DMS 273 treated with DMSO at 0.1 percent for 48 hours (cell line): ENCODE measurements around the gene GSKIP.
"Not testable (repeated sequence)": the region's sequence is repeated elsewhere in the genome, so short reads cannot be mapped to it uniquely, and the experiment has no call there.

Experiments used
- DNase-seq: peaks from one replicate; lab custom pipeline; 2025; lab: John Stamatoyannopoulos, UW

GSKIP gene, protein sequence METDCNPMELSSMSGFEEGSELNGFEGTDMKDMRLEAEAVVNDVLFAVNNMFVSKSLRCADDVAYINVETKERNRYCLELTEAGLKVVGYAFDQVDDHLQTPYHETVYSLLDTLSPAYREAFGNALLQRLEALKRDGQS

DNA sequence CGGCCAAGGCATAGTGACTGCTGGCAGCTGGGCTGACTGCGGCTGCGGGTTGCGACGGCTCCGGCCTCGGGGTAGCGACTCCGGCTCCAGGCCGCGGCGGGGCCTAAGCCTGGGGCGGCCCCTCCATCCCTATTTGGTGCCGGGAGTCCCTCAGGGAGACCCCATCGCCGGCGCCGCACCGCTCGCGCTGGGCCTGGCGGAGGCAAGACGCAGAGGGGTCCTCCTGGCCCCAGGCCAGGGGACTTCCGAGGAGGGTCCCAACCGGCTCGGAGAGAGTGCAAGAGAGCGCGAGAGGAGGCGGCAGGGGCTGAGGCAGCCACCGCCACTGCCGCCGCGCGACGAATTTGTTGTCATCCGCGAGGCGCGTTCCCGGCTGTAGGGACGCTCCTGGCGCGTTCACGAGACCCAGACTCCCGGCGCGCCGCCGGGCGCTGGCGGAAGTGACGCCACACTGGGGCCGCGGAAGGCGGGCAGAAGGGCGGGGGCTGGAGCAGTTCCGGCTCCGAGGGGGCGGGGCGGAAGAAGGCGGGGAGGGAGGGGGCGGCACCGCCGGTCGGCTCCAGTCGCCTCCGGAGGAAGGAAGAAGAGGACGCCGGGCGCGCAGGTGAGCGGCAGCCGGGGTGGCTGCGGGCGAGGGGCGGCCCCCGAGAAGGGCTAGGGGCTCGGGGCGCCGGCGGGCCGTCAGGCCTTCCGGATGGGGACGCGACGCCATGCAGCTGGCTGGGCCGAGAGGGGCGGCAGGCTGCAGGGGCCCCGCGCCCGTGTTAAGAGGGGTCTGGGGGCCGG lies at the start of gene GSKIP, which contains the start of gene ATG2B:
GSKIP (plus strand) TSS at position 562 of the 786 bp plus-strand sequence. CDS start 18,722 bp downstream, outside the sequence.
ATG2B (minus strand) TSS at position 377 of the 786 bp plus-strand sequence; CDS start at position 12, 365 bp downstream.
- DNase-seq = peak; percentile 68

DNA sequence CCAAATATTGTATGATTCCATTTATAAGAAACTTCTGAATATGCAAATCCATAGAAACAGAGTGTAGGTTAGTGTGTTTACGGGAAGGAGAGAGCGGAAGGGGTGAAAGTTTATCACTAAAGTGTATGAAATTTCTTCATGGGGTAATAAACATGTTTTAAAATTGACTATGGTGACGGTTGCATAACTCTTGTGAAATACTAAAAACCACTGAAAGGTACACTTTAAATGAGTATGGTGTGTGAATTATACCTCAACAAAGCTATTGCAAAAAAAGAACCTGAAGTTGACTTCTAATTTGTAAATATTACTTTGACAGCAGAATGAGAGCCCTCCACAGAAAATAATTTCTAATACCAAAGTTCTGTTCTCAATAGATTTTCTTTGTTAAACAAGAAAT lies 47.2 kb upstream of the GSKIP start:
- DNase-seq = no peak

DNA sequence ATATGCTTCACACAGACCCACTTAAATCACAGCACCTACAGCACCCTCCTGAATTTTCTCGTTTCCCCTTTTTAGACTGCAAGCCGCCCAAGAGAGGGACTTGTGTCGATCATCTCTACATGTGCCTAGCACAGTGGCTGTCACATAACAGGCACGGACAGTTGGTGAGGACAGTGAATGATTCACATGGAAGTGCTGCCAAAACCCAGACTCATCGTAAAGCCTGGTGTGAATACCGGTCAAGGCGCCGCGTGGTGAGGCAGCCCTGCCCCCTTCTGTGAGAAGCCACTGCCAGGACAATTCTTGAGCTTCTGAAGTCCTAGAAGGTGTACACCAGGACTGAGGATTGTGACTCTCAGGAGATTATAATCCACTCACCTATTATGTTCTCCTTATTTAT lies 44.5 kb upstream of the GSKIP start:
- DNase-seq = no peak

DNA sequence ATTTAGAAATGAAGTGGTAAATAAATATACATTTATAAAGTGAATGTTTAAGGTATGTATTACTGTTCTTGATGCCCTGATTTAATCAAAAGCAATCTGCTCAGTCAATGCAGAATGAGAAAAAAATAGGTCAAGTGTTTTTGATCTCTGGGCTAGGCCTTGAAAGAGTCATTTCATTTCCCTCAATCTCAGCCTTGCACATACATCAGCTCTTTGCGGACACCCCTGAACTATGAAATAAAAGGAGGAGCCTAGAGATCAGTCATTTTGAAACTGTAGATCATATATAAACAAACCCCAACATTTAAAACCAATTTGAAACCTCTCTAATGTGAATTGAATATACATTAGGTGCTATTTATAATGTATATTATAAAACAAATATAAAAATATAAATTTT lies 42.7 kb upstream of the GSKIP start:
- no peak for DNase-seq

DNA sequence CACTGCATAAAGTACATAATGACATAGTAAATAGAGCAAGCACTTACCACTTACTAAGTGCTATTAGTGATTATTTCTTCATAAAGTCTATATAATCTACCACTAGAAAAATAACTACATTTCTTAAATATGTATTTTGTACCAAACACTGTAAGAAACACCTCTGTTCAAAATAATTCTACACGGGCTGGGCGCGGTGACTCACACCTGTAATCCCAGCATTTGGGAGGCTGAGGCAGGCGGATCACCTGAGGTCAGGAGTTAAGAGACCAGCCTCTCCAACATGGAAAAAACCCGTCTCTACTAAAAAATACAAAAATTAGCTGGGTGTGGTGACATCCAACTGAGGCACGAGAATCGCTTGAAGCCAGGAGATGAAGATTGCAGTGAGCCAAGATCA lies 39.1 kb upstream of the GSKIP start:
- DNase-seq = no peak

DNA sequence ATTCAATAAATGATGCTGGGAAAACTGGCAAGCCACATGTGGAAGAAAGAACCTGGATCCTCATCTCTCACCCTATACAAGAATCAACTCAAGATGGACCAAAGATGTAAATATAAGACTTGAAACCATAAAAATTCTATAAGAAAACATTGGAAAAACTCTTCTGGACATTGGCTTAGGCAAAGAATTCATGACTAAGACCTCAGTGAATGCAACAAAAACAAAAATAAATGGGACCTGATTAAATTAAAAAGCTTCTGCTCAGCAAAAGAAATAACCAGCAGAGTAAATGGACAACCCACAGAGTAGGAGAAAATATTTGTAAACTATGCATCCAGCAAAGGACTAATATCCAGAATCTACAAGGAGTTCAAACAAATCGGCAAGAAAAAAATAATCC lies 24.8 kb upstream of the GSKIP start:
- no peak for DNase-seq

DNA sequence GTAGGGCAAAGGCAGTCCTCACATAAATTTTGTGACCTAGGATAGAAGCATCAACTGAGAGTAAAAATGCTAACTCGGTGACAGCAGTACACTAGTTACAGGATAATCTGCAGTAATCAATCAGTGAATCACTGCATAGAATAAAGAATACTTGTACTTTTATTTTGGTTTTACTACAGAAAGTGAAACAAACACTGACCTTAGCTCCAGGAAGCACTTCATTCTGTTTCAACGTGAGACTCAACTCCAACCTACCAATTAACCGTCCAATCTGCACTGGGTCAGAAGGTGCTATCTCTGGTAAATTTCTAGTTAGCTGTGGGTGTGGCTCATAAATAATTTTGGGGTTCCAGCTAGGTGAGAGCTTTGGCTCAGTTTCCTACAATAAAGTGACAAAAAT lies 22.0 kb upstream of the GSKIP start:
- no peak for DNase-seq

DNA sequence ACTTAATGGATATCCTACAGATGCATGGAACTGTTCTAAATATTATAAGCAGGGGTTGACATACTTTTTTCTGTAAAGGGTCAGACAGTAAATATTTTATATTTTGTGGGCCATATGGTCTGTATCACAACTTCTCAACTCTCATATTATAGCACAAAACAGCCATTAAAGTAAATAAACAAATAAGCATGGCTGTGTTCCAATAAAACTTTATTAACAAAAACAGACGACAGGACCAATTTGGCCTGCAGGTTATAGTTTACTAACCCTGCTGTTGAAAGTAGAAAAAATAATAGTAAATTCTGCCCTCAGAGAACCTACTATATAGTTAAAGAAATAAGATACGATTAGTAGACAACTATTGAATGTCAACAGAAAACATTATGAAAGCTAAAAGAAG lies 17.7 kb upstream of the GSKIP start:
- DNase-seq = no peak

DNA sequence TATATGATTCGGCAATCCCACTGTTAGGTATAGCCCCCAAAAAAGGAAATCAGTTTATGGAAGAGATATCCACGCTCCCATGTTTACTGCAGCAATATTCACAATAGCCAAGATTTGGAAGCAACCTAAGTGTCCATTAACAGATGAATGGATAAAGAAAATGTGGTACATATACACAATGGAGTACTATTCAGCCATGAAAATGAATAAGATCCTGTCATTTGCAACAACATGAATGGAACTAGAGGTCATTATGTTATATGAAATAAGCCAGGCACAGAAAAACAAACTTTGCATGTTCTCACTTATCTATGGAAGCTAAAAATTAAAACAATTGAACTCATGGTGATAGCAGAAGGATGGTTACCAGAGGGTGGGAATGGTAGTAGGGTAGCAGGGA lies 15.4 kb upstream of the GSKIP start:
- not testable (repeated sequence) for DNase-seq

DNA sequence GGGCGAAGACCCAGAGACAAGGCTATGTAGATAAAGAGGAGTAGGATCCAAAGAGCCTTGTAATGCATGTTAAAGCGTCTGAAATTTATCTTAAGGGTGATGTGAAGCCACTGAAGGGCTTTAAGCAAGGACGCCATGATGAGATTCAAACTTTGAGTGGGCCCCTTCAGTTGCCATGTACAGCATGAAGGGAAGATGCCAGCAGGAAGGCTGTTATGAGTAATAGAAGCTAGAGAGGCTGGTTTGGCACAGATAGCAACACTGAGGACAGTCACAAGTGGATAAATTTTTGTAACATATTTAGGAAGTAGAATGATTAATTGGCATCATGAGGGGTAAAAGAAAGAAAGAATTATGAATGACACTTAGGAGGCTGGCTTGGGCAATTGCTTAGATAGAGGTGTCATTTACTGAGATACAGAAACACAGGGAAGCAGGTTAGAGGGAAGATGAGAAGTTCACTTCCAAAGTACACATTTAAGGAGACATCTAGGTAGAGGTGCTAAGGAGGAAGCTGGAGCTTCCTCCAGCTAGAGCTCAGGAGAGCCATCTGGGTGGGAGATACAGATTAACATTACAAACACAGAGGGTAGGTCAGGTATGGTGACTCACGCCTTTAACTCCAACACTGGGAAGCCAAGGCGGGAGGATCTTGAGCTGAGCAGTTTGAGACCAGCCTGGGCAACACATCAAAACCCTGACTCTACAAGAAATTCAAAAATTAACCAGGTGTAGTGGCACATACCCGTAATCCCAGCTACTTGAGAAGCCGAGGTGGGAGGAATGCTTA lies 13.8 kb upstream of the GSKIP start:
- DNase-seq = no peak

DNA sequence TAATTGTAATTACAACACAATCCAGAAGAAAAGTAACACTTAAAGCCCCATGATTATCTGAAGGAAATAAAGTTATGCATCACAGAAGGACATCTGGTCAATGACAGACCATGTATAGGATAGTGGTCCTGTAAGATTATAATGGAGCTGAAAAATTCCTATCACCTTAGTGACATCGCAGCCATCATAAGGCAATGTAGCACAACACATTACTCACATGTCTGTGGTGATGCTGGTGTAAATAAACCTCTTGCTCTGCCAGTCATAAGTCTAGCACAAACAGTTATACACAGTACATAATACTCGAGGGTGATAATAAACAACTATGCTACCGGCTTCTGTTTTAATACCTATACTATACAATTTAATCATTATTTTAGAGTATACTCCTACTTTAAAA lies 11.3 kb upstream of the GSKIP start:
- no peak for DNase-seq

DNA sequence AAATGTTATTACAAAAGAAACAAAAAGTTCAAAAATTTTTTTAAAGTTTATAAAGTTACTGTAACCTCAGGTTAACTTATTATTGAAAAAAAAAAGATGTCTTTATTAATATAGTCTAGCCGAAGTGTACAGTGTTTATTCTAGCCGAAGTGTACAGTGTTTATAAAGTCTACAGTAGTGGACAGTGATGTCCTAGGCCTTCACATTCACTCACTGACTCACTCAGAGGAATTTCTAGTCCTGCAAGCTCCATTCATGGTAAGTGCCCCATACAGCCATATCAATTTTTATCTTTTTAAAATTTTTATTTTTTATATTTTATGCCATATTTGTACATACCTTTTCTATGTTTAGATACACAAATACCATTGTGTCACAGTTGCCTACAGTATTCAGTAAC lies 10.6 kb upstream of the GSKIP start:
- no peak for DNase-seq

DNA sequence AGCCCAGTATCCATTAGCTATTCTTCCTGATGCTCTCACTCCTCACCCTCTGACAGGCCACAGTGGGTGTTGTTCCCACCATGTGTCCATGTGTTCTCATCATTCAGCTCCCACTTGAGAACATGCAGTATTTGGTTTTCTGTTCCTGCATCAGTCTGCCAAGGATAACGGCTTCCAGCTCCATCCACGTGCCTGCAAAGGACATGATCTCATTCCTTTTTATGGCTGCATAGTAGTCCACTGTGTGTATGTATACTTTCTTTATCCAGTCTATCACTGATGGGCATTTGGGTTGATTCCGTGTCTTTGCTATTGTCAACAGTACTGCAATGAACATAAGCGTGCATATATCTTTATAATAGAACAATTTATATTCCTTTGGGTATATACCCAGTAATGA lies 9.1 kb upstream of the GSKIP start:
- no peak for DNase-seq

DNA sequence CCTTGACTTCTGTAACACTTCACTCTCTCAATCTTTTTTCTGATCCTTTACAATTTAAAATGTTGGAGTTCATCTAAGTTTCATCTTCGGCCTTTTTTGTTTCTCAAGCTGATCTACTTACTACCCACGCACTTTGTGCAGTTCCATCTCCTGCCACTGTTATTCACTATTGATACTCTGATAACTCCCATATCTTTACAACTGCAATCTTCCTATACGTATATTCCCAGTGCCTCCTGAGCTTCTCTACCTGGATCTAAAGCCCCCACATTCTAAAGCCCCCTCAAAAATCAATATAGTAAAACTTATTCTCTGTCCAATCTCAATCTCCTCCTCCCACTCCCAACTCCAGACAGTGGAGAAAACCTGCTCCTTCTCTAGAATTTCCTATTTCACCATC lies 6.1 kb upstream of the GSKIP start:
- no peak for DNase-seq

DNA sequence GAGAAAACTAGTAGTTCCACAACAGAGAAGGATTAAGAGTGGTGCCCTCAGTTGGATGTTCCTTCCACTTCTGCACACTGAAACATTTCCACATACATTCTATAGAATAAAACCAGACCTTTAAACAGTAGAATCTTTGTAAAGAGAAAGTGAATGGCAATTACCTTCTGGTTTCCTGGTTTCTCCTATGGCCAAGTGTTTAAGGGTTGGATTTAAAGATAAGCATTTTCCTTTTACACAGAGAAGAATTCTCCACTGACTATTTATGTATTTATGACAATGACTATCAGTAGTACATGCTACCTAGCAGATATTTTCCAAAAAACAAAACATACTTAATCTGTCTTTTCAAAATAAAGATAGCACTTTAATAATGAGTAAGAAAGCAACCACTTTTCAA lies 3.4 kb upstream of the GSKIP start:
- DNase-seq = no peak

DNA sequence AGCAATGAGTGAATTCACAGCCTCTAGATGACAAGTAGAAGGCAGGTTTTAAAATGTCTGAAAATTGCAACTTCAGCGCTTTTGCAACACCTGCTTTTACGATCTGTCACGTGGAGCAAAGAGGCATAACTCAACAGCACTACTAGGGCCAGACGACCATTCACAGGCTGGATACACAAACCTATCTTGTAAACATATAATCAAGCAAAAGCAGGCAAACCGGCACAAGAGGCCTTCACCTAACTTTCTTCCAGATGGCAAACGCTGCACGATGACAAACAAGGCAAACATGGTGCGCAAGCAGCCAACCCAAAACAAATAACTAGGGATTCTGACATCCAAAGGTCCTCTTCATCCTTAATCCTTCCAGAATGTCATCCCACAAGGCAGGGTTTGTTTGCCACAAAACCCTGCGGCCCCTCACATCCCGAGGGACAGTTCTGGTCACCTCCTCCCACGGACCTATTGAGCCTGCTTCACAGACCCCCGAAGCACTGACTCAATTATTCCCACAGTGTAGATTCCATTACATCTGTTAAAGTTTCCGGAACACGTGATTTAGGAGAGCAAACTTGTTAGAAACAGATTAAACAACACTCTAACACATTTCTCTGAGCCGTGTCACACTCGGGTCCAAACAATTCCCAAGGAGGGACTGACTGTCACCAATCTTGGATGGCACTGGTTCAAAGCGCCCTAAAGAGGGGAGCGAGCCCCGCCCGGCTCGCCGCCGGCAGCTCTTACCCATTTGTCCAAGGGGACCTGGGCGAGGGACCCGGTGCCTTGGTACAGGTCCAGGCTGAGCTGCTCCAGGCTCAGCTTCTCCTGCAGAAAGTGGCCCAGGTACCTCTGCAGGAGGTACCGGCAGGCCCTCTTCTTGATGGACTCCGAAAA lies 1.0 kb upstream of the GSKIP start:
- DNase-seq = peak; percentile 3

DNA sequence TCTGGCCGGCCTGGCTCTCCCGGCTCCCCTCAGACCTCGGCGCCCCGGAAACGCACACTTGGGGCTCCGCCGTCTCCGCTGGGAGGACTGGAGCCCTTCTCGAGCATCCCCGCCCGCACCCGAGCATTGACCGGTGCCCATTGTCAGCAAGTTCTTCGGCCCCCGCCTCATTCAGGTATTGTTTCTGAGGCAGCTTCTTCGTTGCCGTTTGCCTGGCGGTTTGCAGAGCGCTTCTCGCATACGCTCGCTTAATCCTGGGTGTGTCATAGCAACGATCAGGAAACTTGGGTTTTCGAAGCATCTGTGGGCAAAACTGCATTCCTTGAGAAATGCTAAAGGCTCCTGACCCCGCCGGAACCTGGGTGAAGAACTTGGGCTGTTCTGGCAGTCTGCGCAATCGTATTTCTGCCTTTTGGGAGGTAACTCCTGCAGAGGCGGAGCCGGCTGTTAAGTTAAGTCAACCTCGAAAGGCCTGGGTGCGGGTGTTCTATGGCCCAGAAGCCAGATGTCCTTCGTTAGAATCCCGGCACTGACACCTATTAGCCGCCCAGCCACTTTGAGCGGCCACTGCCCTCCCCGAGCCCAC lies 518 bp downstream of the GSKIP start:
- DNase-seq = no peak

DNA sequence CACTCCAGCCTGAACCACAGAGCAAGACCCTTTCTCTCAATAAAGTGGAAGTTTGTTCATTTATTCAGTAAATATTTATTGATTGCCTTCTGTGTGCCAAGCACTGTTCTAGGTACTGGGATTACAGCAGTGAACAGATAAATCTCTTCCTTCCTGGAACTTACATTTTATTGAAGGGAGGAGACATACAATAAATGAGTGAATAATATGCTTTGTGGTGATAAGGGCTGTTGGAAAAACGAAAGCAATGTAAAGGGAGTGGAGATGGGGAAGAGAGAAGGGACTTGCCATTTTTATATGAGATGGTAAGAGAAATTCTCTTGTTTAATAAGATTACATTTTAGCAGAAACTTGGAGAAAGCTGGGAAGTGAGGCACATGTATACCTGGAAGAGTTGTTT lies 1.6 kb downstream of the GSKIP start:
- DNase-seq = no peak

DNA sequence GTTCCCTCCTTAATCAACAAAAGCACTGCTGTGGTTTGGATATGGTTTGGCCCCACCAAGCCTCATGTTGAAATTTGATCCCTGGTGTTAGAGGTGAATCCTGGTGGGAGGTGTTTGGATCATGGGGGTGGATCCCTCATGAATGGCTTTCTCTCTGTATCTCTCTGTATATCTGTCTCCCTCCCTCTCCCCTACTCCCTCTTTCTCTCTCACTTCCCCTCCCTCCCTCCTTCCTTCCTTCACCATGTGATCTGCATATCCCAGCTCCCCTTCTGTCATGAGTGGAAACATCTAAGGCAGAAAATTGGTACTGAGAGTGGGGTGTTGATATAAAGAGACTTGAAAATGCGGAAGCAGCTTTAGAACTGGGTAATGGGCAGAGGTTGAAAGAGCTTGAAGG lies 5.2 kb downstream of the GSKIP start:
- no peak for DNase-seq

DNA sequence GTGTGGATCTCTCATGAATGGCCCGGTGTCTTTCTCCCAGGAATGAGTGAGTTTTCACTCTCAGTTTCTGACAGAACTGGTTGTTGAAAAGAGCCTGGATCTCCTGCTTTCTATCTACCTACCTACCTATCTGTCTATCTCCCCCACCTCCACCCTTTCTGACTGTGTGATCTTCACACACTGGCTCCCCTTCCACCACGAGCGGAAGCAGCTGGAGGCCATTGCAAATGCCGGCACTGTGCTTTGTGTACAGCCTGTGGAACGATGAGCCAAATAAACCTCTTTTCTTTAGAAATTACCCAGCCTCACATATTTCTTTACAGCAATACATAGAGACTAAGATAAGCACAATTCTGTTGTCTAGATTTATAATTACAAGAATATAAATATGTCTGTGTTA lies 7.2 kb downstream of the GSKIP start:
- no peak for DNase-seq

DNA sequence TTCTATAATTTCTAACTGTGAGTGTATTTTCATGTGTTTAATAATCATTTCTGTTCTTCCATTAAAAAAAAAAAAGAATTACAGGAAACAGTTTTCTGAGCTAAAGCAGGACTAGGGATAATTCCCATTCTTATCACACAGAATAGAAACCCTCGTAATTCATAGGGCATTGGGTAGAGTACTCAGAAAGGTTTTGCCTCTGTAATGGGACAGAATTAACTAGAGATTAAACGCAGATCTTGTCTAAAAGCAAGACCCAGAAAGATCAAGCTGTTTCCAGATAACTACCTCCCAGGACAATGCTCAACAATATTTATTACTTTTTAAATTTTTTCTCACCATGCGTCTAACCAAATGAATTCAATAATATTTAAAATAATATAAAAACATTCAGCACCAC lies 10.2 kb downstream of the GSKIP start:
- DNase-seq = no peak

DNA sequence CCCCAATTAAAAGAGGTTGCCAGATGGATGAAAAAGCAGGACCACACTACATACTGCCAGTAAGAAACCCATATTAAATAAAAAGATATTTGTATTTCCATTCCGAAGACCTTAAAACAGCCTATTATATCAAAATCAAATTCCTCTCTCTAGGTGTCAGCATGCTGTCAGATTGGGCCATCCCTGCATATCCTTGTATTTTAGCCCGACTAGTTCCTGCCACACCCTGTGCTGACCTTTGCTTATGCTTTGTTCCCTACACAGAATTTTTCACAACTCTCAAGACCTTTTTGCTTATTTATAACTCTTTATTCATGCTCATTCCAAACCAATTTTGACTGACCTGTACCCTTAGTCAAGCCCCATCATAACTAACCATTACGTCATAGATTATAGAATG lies 12.8 kb downstream of the GSKIP start:
- DNase-seq = no peak
